ENCODE results near the gene ANGEL1.

ANGEL1 gene

DNA sequence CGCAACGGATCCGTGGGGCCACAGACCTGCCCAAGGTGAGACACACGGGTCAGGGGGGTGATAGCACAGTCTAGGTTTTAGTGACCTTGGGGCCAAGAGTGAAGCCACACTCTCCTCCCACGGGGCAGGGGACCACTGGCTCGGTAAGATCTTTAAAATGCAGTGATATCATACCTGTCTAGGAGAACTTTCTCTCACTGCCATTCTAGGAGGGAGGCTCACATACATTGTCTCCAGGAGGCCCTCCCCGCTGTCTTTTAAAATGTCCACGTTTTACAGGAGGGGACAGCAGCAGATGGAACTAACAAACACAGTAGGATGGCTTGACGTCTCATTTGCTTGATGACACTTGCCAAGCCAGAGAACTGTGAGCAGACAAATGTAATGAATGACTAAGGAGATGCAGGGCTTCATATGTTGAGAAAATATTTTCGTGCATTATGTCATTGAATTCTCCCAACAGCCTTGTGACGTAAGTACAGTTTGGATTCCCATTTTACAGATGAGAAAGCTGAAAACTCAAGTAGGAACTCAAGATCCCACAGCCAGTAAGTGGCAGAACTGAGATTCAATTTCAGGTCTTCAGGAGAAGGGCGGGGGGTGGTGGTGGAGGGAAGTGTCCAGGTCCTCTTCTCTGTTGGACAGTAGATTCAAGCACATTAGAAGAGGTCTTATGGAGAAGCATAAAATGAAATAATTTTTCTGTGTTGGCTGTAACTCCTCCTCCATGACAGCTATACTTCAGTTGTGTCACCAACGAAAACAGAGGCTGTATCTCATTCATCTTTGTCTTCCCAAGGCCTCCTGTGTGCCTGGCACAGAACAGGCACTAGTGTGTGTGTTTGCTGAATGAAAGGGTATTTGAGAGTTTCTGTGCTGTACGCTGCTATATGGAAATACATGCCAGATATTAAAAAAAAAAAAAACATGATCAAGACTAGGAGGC lies 49.3 kb downstream of the ANGEL1 start:
- no peak for DNase-seq (ENCODE audit: low read depth)

DNA sequence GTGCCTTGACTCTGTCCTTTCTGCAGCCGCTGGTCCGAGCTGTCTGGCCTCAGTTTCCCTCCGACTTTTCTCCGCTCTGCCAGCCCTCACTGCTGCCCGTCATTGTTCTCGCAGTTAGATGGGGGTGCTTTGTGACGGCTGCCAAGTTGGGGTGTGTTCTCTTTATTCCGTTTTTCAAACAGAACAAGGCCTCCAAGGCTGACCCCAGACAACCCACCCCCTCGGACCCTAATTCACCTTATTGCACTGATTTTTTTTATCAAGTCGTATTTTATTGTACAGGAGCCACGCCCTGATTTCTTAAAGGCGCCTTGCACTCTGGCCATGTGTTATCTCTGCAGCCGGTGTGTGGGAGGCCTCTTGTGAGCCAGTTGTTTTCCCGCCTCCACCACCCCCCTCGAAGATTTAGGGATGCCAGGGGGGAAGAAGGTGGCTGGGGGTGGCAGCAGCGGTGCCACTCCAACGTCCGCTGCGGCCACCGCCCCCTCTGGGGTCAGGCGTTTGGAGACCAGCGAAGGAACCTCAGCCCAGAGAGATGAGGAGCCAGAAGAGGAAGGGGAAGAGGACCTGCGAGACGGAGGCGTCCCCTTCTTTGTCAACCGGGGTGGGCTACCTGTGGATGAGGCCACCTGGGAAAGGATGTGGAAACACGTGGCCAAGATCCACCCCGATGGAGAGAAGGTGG lies 50.1 kb downstream of the ANGEL1 start:
- DNase-seq (ENCODE audit: low read depth), result no peak

DNA sequence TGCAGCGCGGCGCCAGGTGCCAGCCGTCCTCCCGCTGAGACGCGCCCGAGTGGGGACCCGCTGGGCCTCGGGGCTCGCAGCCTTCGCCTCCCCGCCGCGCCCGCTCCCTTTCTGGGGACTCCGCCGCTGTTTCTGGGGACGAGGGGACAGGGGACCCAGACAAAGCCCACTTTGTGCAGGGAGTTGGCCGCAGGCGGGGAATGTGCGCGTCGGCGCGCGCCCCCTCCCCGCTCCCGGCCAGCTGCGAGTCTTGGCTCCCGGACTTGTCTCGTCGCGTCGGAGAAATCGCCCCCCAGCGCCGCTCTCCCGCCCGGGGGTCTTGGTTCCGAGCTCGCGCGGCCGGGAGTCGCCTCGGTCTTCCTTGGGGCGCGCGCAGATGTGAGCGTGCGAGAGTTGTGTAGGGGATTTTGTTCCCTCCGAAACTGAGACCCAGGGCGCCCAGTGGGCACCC lies 50.7 kb downstream of the ANGEL1 start:
- no peak for DNase-seq (ENCODE audit: low read depth)

DNA sequence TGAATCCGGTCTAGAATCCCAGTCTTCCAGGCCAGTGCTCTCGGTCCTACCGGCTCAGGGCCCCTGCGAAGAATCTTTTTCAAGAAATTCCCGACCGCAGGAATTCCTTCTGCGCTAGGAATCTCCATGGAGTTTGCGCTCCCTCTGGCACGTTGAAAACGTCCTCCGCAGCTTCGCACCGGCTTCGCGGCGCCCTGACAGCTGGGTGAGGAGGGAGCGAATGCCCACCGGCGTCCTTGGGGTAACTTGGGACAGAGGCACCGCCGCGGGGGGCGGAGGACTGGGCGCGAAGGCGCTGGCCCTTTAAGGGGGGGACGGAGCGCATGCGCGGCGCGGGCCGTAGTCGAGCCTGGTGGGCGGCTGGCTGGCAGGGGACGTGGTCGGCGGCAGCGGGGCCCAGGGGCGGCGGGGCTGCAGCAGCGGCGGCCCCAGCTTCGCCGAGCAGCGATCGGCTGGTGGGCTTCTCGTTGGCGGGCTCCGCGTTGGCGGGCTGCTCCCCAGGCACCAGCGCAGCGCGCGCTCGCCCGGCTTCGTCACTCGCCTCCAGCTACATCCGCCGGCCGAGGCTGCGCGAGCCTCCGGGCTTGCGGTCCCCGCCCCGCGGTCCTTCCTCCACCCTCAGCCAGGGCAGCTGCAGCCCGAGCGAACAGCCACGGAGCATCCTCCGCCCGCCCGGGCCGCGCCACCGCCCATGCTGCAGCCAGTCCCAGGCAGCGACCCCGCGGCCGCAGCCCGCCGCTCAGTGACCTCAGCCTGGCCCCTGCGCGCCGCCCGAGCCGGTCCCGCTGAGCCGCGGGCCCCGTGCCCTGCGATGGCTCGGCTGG lies 51.3 kb downstream of the ANGEL1 start, which contains the start of gene VASH1:
VASH1 (plus strand) TSS at position 333 of the 824 bp plus-strand sequence. CDS start 1,354 bp downstream, outside the sequence.
- DNase-seq (ENCODE audit: low read depth), result peak; percentile 20

DNA sequence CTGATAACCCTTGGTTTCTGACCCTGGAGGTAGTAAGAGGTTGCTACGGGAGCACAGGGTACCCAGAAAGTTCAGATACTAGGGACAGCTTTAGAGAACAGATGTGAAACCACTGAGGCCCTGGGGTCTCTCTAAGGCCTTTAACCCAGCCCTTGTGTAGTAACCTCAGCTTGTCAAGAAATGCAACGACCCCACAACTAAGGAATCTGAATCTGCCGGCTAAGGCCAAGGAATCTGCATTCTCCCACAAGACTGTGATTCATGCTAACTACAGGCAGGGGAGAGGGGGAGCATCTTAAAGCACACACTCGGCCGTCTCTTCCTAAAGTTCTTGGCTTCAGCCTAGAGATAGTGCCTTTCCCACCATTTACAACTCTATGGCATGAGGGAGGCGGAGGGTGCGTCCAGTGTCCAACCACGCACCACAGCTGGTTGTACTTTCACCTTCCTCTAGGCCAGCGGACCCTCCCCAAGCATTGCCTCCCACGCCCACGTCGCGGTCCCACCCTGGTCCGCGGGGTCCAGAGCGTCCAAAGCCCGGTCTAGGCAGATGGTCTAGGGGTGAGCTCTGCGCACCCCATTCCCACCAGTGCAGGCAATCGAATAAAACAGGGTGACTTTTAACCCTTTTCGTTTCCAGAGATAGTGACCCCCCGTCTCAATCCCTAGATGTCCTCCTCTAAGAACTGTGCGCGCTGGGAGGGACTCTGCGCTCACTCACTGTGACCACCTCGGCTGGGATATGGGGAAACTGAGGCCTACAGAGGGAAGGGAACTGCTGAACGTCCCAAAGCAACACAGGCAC lies 52.1 kb downstream of the ANGEL1 start:
- DNase-seq (ENCODE audit: low read depth), result no peak

DNA sequence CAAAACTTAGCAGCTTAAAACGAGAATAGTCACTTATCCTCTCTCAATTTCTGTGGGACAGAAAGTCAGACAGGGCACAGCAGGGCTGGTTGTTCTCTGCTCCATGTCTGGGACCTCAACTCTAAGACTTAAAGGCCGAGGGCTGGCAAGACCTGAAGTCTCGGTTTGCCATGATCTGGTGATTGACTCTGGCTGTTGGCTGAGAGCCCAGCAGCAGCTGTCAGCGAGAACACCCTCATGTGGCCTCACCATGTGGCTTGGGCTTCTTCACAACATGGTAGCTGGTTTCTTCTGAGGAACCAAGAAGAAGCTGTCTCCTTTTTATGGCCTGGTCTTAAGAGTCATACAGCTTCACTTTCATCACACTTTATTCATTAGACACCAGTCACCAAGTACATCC lies 53.1 kb downstream of the ANGEL1 start:
- no peak for DNase-seq (ENCODE audit: low read depth)

DNA sequence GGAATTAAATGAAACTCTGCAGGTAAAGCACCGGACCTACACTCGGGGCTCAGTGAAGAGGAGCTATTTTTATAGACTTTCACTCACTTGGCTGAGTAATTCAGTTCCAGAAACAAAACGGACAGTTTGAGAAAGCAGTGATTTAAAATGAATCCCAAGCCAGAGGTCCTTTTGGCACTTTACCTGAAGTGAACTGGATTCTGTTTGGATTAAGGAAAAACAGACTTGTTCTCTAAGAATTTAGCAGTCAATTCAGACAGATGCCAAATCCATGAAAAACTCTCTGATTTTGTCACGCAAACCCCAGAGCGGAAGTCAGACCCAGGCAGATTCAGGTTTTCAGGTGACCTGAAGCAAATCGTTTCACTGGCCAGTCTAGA lies 56.3 kb downstream of the ANGEL1 start:
- DNase-seq (ENCODE audit: low read depth), result no peak

DNA sequence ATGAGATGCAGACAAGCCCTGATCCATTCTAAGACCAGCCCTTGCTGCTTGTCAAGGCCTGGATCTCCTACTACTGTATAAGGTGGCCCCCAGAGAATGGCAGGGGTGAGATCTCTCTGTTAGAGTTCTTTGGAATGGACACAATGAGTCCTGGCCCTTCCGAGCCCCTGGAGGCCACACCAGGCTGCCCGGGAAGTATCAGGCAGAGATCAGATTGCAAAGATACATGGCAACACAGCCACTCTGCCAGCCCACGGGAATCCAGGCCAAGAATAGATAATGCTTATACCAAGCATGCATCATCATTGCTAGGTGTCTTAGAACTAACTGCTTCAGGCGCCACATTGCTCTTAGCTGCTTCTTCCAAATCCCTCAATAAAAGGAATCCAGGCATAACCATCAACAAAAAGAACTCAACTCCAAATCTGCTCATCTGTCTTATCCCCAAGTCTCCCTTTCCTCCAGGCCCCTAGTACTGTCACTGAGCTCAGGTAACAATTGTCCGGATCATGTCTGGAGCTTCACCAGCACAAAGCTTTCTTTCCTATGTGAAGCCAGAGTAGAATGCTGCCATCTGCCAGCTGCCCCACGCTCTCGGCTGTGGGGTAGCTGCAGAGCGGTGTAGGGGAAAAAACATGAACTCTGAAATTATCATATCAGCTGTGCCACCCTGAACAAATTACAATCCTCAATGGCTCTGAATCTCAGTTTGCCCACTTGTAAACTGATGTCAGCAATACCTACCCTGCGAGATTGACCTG lies 56.9 kb downstream of the ANGEL1 start:
- DNase-seq (ENCODE audit: low read depth), result no peak

DNA sequence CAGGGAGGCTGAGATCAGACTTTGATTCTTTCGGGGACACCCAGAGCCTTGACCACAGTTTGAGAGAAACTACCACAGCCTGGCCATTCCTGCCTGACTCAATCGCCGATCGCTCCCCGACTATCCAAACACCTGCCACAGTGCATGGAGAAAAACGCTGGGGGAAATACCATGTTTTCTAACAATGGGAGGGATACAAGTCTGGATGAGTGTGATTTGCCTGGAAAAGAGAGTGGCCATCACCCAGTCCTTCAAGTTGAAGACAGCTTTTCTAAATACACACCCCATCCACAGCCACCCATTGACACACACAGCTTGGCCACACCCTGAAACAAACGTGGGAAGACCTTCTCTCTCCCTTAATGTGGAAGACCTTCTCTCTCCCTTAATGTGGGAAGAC lies 58.1 kb downstream of the ANGEL1 start:
- DNase-seq (ENCODE audit: low read depth), result no peak

DNA sequence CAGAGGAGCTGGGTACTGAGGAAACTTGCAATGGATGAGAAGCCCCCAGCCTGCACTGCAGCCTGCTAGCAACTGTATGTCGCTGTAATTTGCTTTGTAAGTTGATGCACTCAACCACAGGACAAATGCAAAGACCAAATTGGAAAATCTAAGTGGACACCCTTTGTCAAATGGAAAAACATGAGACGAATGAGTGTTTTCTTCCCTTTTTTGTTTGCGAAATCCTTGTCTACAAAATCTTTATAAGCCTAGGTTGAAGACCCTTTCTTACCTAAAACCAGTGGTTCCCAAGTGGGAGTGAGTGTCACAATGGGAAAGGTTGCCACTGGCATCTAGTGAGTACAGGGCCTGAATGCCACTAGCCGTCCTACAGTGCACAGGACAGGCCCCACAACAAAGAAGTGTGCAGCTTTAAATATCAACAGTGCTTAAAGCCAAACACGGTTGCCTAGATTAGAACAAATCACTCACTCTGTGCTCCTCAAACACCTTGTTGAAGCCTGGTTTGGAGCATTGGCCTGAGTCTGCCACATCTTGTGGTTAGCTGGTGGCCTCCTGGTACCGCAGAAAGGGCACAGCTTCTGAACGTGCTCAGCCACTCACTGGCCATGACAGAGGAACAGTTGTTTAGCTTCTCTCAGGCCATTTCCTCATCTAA lies 59.0 kb downstream of the ANGEL1 start:
- DNase-seq (ENCODE audit: low read depth), result no peak

DNA sequence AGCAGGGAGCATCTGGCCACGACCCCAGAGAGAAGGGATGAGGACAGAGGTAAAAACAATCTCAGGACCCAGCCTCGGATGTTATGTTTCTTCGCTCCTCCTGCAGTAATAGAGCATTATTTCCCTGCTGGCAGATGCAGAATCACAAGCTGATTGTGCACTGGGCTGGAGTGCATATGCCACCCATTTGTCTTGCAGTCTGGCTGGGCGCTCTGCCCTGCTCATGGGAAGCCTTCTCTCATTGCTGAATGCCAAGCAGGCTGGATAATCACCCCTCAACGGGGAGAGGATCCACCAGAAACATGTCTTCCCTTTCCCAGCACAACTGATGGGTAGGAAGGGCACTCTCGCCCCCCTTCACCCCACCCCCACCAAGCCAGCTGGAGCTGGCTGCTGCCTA lies 59.9 kb downstream of the ANGEL1 start:
- DNase-seq (ENCODE audit: low read depth), result no peak

DNA sequence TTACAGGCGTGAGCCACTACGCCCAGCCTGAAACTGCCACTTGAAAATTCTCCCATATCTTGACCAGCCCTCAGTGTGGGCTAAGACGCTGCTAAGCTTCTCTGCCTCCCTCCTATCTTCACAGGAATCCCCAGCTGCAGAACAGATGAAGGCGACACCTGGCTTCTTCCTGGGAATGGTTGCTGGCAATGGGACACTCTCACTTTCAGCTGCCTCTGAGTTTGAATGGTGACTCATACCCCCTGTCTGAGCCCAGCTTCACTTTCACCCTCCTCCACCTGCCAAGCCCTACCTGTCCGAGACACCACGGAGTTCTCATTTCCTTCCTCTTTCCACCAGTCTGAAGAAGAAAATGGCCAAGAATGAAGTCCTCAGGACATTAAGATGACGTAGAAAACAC lies 69.7 kb downstream of the ANGEL1 start:
- no peak for DNase-seq (ENCODE audit: low read depth)

DNA sequence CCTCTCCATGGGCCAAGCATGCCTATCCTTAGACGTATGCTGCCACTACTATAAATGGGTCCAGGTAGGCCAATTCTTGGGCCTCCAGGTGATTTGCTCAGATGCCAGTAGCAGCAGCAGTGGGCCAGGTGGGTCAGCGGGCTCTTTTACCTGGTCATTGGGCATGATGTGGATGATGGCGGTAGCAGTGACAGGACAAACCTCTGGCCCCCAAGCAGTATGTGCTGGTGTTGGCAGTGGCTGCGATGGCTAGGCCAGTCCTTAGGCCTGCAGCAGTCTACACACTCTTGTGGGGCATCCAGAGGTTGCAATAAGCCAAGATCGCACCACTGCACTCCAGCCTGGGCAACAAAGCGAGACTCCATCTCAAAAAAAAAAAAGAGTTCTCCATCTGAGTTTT lies 70.5 kb downstream of the ANGEL1 start:
- DNase-seq (ENCODE audit: low read depth), result no peak

DNA sequence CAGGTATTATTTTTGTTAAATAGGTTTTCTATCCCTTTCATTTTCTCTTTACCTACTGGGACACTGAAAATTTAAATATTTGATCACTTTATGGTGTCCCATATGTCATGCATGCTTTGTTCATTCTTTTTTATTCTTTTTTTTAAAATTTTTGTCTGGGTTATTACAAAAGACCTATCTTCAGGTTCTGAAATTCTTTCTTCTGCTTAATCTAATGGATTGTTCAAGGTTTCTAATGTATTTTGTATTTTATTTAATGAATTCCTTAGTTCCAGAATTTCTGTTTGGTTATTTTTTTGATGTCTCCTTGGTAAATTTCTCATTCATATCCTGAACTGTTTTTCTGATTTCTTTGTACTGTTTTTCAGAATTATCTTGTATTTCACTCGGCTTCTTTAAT lies 71.6 kb downstream of the ANGEL1 start:
- DNase-seq (ENCODE audit: low read depth), result no peak

Data from fibroblast of the conjunctiva (primary cell).